Measurements from ENCODE around the gene ZNF319.

GRCh38 chr16:58045096-58045495 is 44.6 kb upstream of the ZNF319 start:
- TF ChIP-seq POLR2A (IDR thresholded peaks at IDR 0.05; ENCODE audit: low read depth, low read length), result no peak
- TF ChIP-seq POLR2AphosphoS5 (IDR thresholded peaks at IDR 0.05; ENCODE audit: low read depth, low read length), result no peak
- no peak for TF ChIP-seq TAF1 (IDR thresholded peaks at IDR 0.05; ENCODE audit: low read depth, low read length)
